SK-N-SH (cell line): Measurements from ENCODE around the gene CILP. TPM values are rescaled to one million over a fixed set of nuclear protein-coding genes. Genes with fewer than 3 reads are reported as not detected.

Experiments used
- CTCF ChIA-PET: fragments of 300-600, 350-600 bp; formaldehyde crosslinking; extraction: SDS; loops from one replicate; lab custom pipeline; 2021; lab: Yijun Ruan, JAX
- POLR2A ChIA-PET: fragments of 350-600 bp; sonication (Branson Sonifier 250); formaldehyde crosslinking; extraction: SDS; loops from one replicate; lab custom pipeline; 2020; ENCODE audit warnings: antibody characterized with exemption, inconsistent platforms; lab: Yijun Ruan, JAX
- DNase-seq: peaks from one replicate; pipeline ENCODE4 v3.0.0; 2012
- H2AFZ ChIP-seq: fragments of 200-600 bp; sonication (generic); 2 replicates; pipeline ENCODE4 v1.8.1; 2016; ENCODE audit warnings: antibody characterized with exemption, mild to moderate bottlenecking, low read depth
- H3F3A ChIP-seq: fragments of 200-600 bp; sonication (generic); replicated peaks from 2 replicates; pipeline ENCODE3; 2016; ENCODE audit warnings: antibody characterized with exemption, mild to moderate bottlenecking; ENCODE audit not compliant: insufficient read depth
- H3K27ac ChIP-seq, 2 experiments: fragments of 200-500 bp in 1 of 2; fragments of 200-600 bp in 1 of 2; sonication (Bioruptor generic) in 1 of 2; sonication (generic), shearing (Covaris generic) in 1 of 2; 2 replicates each; pipeline versions ENCODE4 v1.5.1 to v1.6.1; 2014 to 2016; ENCODE audit warnings: low read depth in 2 of 2, inconsistent platforms in 1 of 2, low read length in 1 of 2, mild to moderate bottlenecking in 1 of 2, mixed read lengths in 1 of 2
- H3K27me3 ChIP-seq: fragments of 200-600 bp; sonication (generic), shearing (Covaris generic); 2 replicates; pipeline ENCODE4 v1.6.1; 2016; ENCODE audit warnings: mixed run types; ENCODE audit not compliant: insufficient read depth
- H3K36me3 ChIP-seq, 2 experiments: fragments of 200-500 bp in 1 of 2; fragments of 200-600 bp in 1 of 2; sonication (Bioruptor generic) in 1 of 2; sonication (generic) in 1 of 2; replicated peaks in 1 of 2; 2 replicates each; pipeline versions ENCODE3 to v1.5.1; 2014 to 2016; ENCODE audit warnings: low read length in 1 of 2, mild to moderate bottlenecking in 1 of 2; ENCODE audit not compliant: insufficient read depth in 2 of 2, control insufficient read depth in 1 of 2
- H3K4me1 ChIP-seq, 2 experiments: fragments of 200-500 bp in 1 of 2; fragments of 200-600 bp in 1 of 2; sonication (Bioruptor generic) in 1 of 2; sonication (generic), shearing (Covaris generic) in 1 of 2; 2 replicates each; pipeline versions ENCODE4 v1.5.1 to v1.6.1; 2014 to 2016; ENCODE audit warnings: low read depth in 1 of 2, low read length in 1 of 2, mixed run types in 1 of 2; ENCODE audit not compliant: insufficient read depth in 2 of 2, control insufficient read depth in 1 of 2
- H3K4me2 ChIP-seq: fragments of 200-600 bp; sonication (generic), shearing (Covaris generic); 2 replicates; pipeline ENCODE4 v1.6.1; 2017; ENCODE audit warnings: mixed run types
- H3K4me3 ChIP-seq, 2 experiments: fragments of 200-500 bp in 1 of 2; fragments of 200-600 bp in 1 of 2; sonication (Bioruptor generic) in 1 of 2; sonication (generic), shearing (Covaris generic) in 1 of 2; 2 replicates each; pipeline versions ENCODE4 v1.5.1 to v1.8.1; 2014 to 2016; ENCODE audit warnings: low read depth in 2 of 2, inconsistent platforms in 1 of 2, low read length in 1 of 2, mild to moderate bottlenecking in 1 of 2, mixed read lengths in 1 of 2, moderate library complexity in 1 of 2
- H3K79me2 ChIP-seq: fragments of 200-600 bp; sonication (generic); 2 replicates; pipeline ENCODE4 v1.8.1; 2017; ENCODE audit warnings: mild to moderate bottlenecking; ENCODE audit not compliant: insufficient read depth
- H3K9ac ChIP-seq: fragments of 200-600 bp; sonication (generic); 2 replicates; pipeline ENCODE4 v1.6.1; 2017; ENCODE audit warnings: mixed run types
- H3K9me2 ChIP-seq: fragments of 200-600 bp; sonication (generic); 2 replicates; pipeline ENCODE4 v1.6.1; 2017; ENCODE audit warnings: mixed run types
- H3K9me3 ChIP-seq: fragments of 200-600 bp; sonication (generic); 2 replicates; pipeline ENCODE4 v1.6.1; 2017; ENCODE audit warnings: mixed run types, mild to moderate bottlenecking, moderate library complexity
- H4K20me1 ChIP-seq: fragments of 200-600 bp; sonication (generic); 2 replicates; pipeline ENCODE4 v1.6.1; 2017; ENCODE audit warnings: mild to moderate bottlenecking, mixed run types; ENCODE audit not compliant: insufficient read depth
- ELF1 ChIP-seq: IDR thresholded peaks from 2 replicates; pipeline ENCODE4 v1.4.0; 2012
- EP300 ChIP-seq, 2 experiments: IDR thresholded peaks; 2 replicates each; pipeline versions ENCODE4 v1.4.0 to v1.6.1; 2012; ENCODE audit warnings: borderline replicate concordance in 1 of 2, low read depth in 1 of 2, low read length in 1 of 2
- EZH2phosphoT487 ChIP-seq: fragments of 200-600 bp; sonication (generic); IDR thresholded peaks from 2 replicates; pipeline ENCODE4 v1.6.1; 2017; ENCODE audit warnings: low read depth, mixed run types, mild to moderate bottlenecking, antibody characterized with exemption, moderate library complexity, borderline replicate concordance
- FOSL2 ChIP-seq: IDR thresholded peaks from 2 replicates; pipeline ENCODE4 v1.4.0; 2012; ENCODE audit warnings: low read depth, mild to moderate bottlenecking, moderate library complexity, borderline replicate concordance
- FOXM1 ChIP-seq: IDR thresholded peaks from 2 replicates; pipeline ENCODE4 v1.4.0; 2012; ENCODE audit warnings: low read depth, mild to moderate bottlenecking
- GABPA ChIP-seq: IDR thresholded peaks from 2 replicates; pipeline ENCODE4 v1.4.0; 2012; ENCODE audit warnings: low read depth, mild to moderate bottlenecking
- MEF2A ChIP-seq: IDR thresholded peaks from 2 replicates; pipeline ENCODE4 v1.4.0; 2012; ENCODE audit warnings: low read depth, borderline replicate concordance
- NFIC ChIP-seq: IDR thresholded peaks from 2 replicates; pipeline ENCODE4 v1.4.0; 2012; ENCODE audit warnings: borderline replicate concordance
- POLR2AphosphoS5 ChIP-seq: IDR thresholded peaks from 2 replicates; pipeline ENCODE4 v1.6.1; 2012; ENCODE audit warnings: low read depth, low read length
- RXRA ChIP-seq: IDR thresholded peaks from 2 replicates; pipeline ENCODE4 v1.4.0; 2012; ENCODE audit warnings: low read depth, mild to moderate bottlenecking, borderline replicate concordance
- TAF1 ChIP-seq: IDR thresholded peaks from 2 replicates; pipeline ENCODE4 v1.6.1; 2012; ENCODE audit warnings: low read depth, mild to moderate bottlenecking, low read length, moderate library complexity, borderline replicate concordance
- TEAD4 ChIP-seq: IDR thresholded peaks from 2 replicates; pipeline ENCODE4 v1.4.0; 2012; ENCODE audit warnings: mild to moderate bottlenecking, borderline replicate concordance; ENCODE audit not compliant: insufficient read depth
- YY1 ChIP-seq: IDR thresholded peaks from 2 replicates; pipeline ENCODE4 v1.4.0; 2012; ENCODE audit warnings: low read depth, mild to moderate bottlenecking
- WGBS: methylation state at CpG from one replicate; pipeline ENCODE4 v1.1.6; 2017; ENCODE audit warnings: low lambda C conversion rate; 5-methylcytosine and 5-hydroxymethylcytosine counted together
- polyA plus RNA-seq, 3 experiments: library from polyadenylated mRNA; depleted of rRNA; stranded (reverse); fragments of >200 nt; gene quantifications; 2 replicates each; pipeline ENCODE4 v1.2.3, GENCODE V29; 2012
- TF ChIP-seq, protein P1 (sequence below): IDR thresholded peaks from 2 replicates; pipeline ENCODE4 v1.4.0; 2012; ENCODE audit warnings: low read depth, borderline replicate concordance
- TF ChIP-seq, protein P2 (sequence below): IDR thresholded peaks from 2 replicates; pipeline ENCODE4 v1.4.0; 2012; ENCODE audit warnings: low read depth, borderline replicate concordance
- TF ChIP-seq, protein P3 (sequence below): fragments of 150-350 bp; IDR thresholded peaks from 2 replicates; pipeline ENCODE4 v1.6.1; 2016; ENCODE audit warnings: mild to moderate bottlenecking, low read depth, low read length

CILP gene
- polyA plus RNA-seq, 1 of the 3 experiments (the other 2 are of a cell fraction) = 0.03 TPM

DNA sequence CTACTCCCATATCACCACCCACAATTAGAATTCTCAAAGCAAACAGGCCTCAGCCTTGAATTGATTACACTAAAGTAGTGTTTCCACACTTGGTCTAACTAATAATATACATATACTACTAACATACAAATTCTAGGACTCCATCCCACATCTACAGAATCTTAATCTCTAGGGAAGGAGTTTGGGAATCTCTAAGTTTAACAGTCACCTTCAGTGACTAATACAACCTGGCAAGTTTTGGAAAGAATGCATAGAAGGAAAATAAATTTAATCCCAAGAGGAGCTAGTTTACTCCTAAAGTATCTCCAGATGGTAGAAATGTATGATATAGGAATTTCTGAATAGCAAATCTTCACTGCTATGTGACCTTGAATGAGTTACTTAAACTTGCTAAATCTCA is 35.2 kb downstream of the CILP start (continued):
- TF ChIP-seq, protein P1, sequence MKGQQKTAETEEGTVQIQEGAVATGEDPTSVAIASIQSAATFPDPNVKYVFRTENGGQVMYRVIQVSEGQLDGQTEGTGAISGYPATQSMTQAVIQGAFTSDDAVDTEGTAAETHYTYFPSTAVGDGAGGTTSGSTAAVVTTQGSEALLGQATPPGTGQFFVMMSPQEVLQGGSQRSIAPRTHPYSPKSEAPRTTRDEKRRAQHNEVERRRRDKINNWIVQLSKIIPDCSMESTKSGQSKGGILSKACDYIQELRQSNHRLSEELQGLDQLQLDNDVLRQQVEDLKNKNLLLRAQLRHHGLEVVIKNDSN = no peak
- TF ChIP-seq EP300 (IDR thresholded peaks at IDR 0.05; ENCODE audit: borderline replicate concordance in 1 of 2, low read depth in 1 of 2, low read length in 1 of 2) (no peak), NFIC (no peak), ELF1 (no peak)
- TF ChIP-seq, all 33 proteins: peak for 0

DNA sequence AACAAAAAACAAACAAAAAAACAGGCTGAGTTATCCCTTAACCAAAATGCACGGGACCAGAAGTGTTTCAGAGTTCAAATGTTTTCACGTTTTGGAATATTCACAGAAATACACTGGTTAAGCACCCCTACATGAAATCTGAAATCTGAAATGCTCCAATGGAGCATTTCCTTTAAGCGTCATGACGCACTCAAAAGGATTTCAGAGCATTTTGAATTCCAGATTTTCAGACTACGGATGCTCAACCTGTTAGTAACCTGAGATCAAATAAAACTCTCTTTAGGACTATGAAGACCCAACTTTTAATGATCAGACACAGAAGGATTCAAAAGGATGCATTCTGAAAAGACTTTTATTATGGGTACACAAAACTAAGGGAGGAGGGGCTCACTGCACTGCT is 35.8 kb downstream of the CILP start:
- no peaks in the 10 kb centered on the region for H3K9me3 ChIP-seq
- peaks cover 33 to 73% of the 10 kb centered on the region in 2 experiments for H3K36me3 ChIP-seq
- H3K9me2 ChIP-seq = no peaks in the 10 kb centered on the region
- WGBS = 83% methylated on average over 5 of the region's 5 CpGs
- peaks cover 78% of the 10 kb centered on the region for H3K79me2 ChIP-seq
- no peak overlapping the region for H2AFZ ChIP-seq
- peaks cover 11% of the 10 kb centered on the region for H4K20me1 ChIP-seq
- no peak for DNase-seq
- H3K4me3 ChIP-seq = no peak overlapping the region
- no peak overlapping the region for H3K27ac ChIP-seq
- no peaks in the 10 kb centered on the region for H3K4me1 ChIP-seq
- H3K27me3 ChIP-seq = no peaks in the 10 kb centered on the region
- ChIA-PET POLR2A (no interaction called here), CTCF (no interaction called here)
- H3K4me2 ChIP-seq = no peak overlapping the region
- no peak overlapping the region for H3K9ac ChIP-seq
- no peaks in the 10 kb centered on the region for H3F3A ChIP-seq
- TF ChIP-seq TAF1 (no peak), POLR2AphosphoS5 (no peak), YY1 (no peak), TEAD4 (no peak), GABPA (no peak), FOXM1 (no peak), FOSL2 (no peak), RXRA (no peak), NFIC (no peak), MEF2A (no peak), EZH2phosphoT487 (no peak)
- TF ChIP-seq, protein P2, sequence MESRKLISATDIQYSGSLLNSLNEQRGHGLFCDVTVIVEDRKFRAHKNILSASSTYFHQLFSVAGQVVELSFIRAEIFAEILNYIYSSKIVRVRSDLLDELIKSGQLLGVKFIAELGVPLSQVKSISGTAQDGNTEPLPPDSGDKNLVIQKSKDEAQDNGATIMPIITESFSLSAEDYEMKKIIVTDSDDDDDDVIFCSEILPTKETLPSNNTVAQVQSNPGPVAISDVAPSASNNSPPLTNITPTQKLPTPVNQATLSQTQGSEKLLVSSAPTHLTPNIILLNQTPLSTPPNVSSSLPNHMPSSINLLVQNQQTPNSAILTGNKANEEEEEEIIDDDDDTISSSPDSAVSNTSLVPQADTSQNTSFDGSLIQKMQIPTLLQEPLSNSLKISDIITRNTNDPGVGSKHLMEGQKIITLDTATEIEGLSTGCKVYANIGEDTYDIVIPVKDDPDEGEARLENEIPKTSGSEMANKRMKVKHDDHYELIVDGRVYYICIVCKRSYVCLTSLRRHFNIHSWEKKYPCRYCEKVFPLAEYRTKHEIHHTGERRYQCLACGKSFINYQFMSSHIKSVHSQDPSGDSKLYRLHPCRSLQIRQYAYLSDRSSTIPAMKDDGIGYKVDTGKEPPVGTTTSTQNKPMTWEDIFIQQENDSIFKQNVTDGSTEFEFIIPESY = no peak
- TF ChIP-seq, protein P3, sequence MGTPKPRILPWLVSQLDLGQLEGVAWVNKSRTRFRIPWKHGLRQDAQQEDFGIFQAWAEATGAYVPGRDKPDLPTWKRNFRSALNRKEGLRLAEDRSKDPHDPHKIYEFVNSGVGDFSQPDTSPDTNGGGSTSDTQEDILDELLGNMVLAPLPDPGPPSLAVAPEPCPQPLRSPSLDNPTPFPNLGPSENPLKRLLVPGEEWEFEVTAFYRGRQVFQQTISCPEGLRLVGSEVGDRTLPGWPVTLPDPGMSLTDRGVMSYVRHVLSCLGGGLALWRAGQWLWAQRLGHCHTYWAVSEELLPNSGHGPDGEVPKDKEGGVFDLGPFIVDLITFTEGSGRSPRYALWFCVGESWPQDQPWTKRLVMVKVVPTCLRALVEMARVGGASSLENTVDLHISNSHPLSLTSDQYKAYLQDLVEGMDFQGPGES = no peak
